ENCODE results near the gene HOXC11. TPM values are rescaled to one million over a fixed set of nuclear protein-coding genes. Genes with fewer than 3 reads are reported as not detected.

HOXC11 gene
- total and polyA plus RNA-seq, 2 donors (not counting 1 experiment from before 2014, with no cell fraction given): not detected

GRCh38 chr12:53938326-53939140 is 34.4 kb upstream of the HOXC11 start, which contains the start of gene HOXC13:
Gene HOXC13 (plus strand): TSS chr12:53938831. CDS start chr12:53938907, 76 bp downstream.
- Mint-ChIP-seq H3K9me3 (ENCODE audit: insufficient read depth) (no peaks in the 10 kb centered on the region), H3K4me3 (no peak within 1 kb of the TSS), H3K27ac (no peak within 1 kb of the TSS), H3K4me1 (peaks cover 10% of the 10 kb centered on the region), H3K27me3 (peaks cover 77% of the 10 kb centered on the region)
- Histone ChIP-seq H3K4me2 (replicated peaks; ENCODE audit: low read depth, low read length, poor library complexity, severe bottlenecking) (peak within 1 kb of the TSS; percentile 39), H3K9ac (ENCODE audit: low read length) (no peak within 1 kb of the TSS), H3K79me2 (ENCODE audit: control insufficient read depth, insufficient read depth, low read length) (no peaks in the 10 kb centered on the region), H3K36me3 (replicated peaks in 1 of 2; ENCODE audit: control extremely low read depth in 1 of 2, control insufficient read depth in 1 of 2, extremely low read depth in 1 of 2, insufficient read depth in 2 of 2, low read length in 1 of 2) (no peaks in the 10 kb centered on the region), H4K20me1 (ENCODE audit: control insufficient read depth, insufficient read depth, low read length, poor library complexity, severe bottlenecking) (no peaks in the 10 kb centered on the region), H3K27ac (ENCODE audit: low read length in 2 of 2) (no peak within 1 kb of the TSS), H2AFZ (ENCODE audit: insufficient read depth, low read depth, low read length, poor library complexity, severe bottlenecking) (peak within 1 kb of the TSS; percentile 16), H3K4me3 (ENCODE audit: control extremely low read depth in 1 of 5, extremely low read depth in 1 of 5, insufficient read depth in 1 of 5, low read depth in 2 of 5, low read length in 4 of 5) (no peak within 1 kb of the TSS), H3K9me3 (ENCODE audit: control extremely low read depth in 1 of 3, control insufficient read depth in 2 of 3, insufficient read depth in 1 of 3, low read length in 2 of 3) (peaks cover 0 to 55% (median 2%) of the 10 kb centered on the region in 3 donors), H3K4me1 (ENCODE audit: control insufficient read depth in 2 of 2, insufficient read depth in 2 of 2, low read length in 2 of 2) (peaks cover 10 to 30% of the 10 kb centered on the region in 2 donors), H3K27me3 (replicated peaks in 1 of 4; ENCODE audit: control extremely low read depth in 1 of 4, control insufficient read depth in 3 of 4, insufficient read depth in 4 of 4, low read length in 3 of 4) (peaks cover 0 to 82% (median 73%) of the 10 kb centered on the region in 4 experiments)
- WGBS (ENCODE audit: insufficient coverage): 12% methylated on average over 52 of the region's 56 CpGs
- intact Hi-C loops (cut with micrococcal nuclease): no loop called here
- ATAC-seq (ENCODE audit: low read depth) (no peak), DNase-seq (no peak)
- POLR2A ChIA-PET: no interaction called here
- TF ChIP-seq CTCF (IDR thresholded peaks at IDR 0.05) (no peak), EZH2 (IDR thresholded peaks at IDR 0.05; ENCODE audit: borderline replicate concordance, insufficient read depth, low read depth, low read length, poor library complexity, severe bottlenecking) (no peak)
- CTCF ChIA-PET: interaction anchor here (0.6 to 1.1 kb wide), 2 partner anchors 114 to 263 kb away, joined by 3 read pairs; no protein-coding TSS in a partner anchor
